Esophagus (tissue), 2 donors: ENCODE results near the gene GALP. TPM values are rescaled to one million over a fixed set of nuclear protein-coding genes. Genes with fewer than 3 reads are reported as not detected.

ENCODE experiments used
- H3K27ac ChIP-seq, 2 donors: one replicate each; pipeline ENCODE4 v1.5.1; 2013; ENCODE audit warnings: low read depth in 2 of 2, mild to moderate bottlenecking in 2 of 2, inconsistent platforms in 1 of 2, low read length in 1 of 2, moderate library complexity in 1 of 2
- H3K27me3 ChIP-seq, 2 donors: one replicate each; pipeline ENCODE4 v1.6.1; 2013; ENCODE audit warnings: low read length in 2 of 2, control low read depth in 1 of 2, mild to moderate bottlenecking in 1 of 2; ENCODE audit not compliant: insufficient read depth in 2 of 2, control insufficient read depth in 1 of 2
- H3K36me3 ChIP-seq, 2 donors: one replicate each; pipeline ENCODE4 v1.6.1; 2013; ENCODE audit warnings: low read length in 1 of 2; ENCODE audit not compliant: control insufficient read depth in 2 of 2, insufficient read depth in 2 of 2
- H3K4me1 ChIP-seq, 2 donors: one replicate each; pipeline ENCODE4 v1.6.1; 2013; ENCODE audit warnings: low read length in 1 of 2; ENCODE audit not compliant: control insufficient read depth in 2 of 2, insufficient read depth in 2 of 2
- H3K4me3 ChIP-seq, 2 donors: one replicate each; pipeline ENCODE4 v1.5.1; 2013; ENCODE audit warnings: low read length in 2 of 2, mild to moderate bottlenecking in 2 of 2, low read depth in 1 of 2, moderate library complexity in 1 of 2
- H3K9me3 ChIP-seq, 2 donors: one replicate each; pipeline ENCODE4 v1.6.1; 2013; ENCODE audit warnings: mild to moderate bottlenecking in 2 of 2, low read depth in 1 of 2, low read length in 1 of 2, moderate library complexity in 1 of 2; ENCODE audit not compliant: control insufficient read depth in 2 of 2, insufficient read depth in 1 of 2
- WGBS, 2 donors: extraction: QIAGEN DNeasy Blood & Tissue Kit; methylation state at CpG; one replicate each; pipeline ENCODE4 v1.1.7; 2013; 5-methylcytosine and 5-hydroxymethylcytosine counted together
- polyA plus RNA-seq, 2 donors: library from polyadenylated mRNA; stranded (reverse); fragments of 200-250 nt; gene quantifications; one replicate each; pipeline ENCODE4 v1.2.3, GENCODE V29; 2013
- donor health status: healthy with polysubstance abuse.
- donor health status: Bipolar disorder and iron deficiency.

Gene GALP
- polyA plus RNA-seq, 2 donors, result not detected

DNA sequence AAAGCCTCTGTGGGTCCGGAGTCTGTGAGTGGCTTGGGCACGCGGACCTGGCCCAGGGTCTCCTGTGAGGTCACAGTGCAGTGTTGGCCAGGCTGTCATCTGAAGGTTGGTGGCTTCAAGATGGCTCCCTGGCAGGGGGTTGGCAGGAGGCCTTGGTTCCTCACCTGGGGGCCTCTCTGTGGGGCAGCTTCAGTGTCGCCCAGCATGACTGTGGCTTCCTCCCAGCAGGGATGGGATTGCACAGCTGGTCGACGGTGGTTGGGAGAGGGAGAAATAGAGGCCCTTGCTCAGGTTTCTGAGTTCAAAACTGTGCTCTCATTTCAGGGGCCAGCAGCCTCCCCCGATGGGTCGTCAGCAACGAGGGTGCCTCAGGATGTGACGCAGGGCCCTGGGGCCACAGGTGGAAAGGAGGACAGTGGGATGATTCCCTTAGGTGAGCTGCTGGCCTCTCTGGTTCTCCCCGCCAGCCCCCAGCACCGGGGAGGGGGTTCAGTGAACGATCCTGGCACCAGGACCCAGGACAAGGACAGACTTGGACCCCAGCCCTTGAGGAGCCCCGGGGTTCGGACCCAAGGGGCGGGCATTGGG is 17.5 kb upstream of the GALP start:
- Histone ChIP-seq H3K9me3 (peaks cover 0 to 5% of the 10 kb centered on the region in 2 donors), H3K36me3 (peaks cover 0 to 37% of the 10 kb centered on the region in 2 donors), H3K4me3 (no peak overlapping the region), H3K27ac (no peak overlapping the region), H3K4me1 (peaks cover 0 to 4% of the 10 kb centered on the region in 2 donors), H3K27me3 (no peaks in the 10 kb centered on the region)
- 94 to 95% methylated on average over 13 to 16 of the region's 16 CpGs for WGBS, 2 donors

DNA sequence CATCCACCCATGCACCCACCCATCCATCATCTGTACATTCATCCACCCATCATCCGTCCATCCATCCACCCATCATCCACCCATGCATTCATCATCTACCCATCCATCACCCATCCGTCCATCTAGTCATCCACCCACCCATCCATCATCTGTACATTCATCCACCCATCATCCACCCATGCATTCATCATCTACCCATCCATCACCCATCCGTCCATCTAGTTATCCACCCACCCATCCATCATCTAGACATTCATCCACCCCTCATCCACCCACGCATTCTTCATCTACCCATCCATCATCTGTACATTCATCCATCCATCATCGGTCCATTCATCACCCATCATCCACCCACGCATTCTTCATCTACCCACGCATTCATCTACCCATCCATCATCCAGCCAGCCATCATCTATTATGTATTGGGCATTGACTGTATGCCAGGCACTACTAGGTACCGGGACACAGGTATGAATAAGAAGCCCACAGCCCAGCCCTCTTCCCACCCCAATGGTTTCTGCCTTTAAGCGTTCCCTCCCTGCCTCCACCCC is 16.7 kb upstream of the GALP start:
- H3K36me3 ChIP-seq, result peaks cover 0 to 37% of the 10 kb centered on the region in 2 donors
- H3K27ac ChIP-seq, result no peak overlapping the region
- H3K4me1 ChIP-seq, result peaks cover 0 to 4% of the 10 kb centered on the region in 2 donors
- H3K9me3 ChIP-seq, result peaks cover 0 to 5% of the 10 kb centered on the region in 2 donors
- no peaks in the 10 kb centered on the region for H3K27me3 ChIP-seq
- WGBS, 2 donors, result 90 to 92% methylated on average over 9 of the region's 9 CpGs
- H3K4me3 ChIP-seq, result no peak overlapping the region

GRCh38 chr19:56159622-56160271 is 16.1 kb upstream of the GALP start:
- Histone ChIP-seq H3K4me3 (no peak overlapping the region), H3K36me3 (peaks cover 0 to 36% of the 10 kb centered on the region in 2 donors), H3K4me1 (peaks cover 0 to 4% of the 10 kb centered on the region in 2 donors), H3K27ac (no peak overlapping the region), H3K27me3 (no peaks in the 10 kb centered on the region), H3K9me3 (peaks cover 0 to 5% of the 10 kb centered on the region in 2 donors)
- 97 to 98% methylated on average over 45 to 69 of the region's 69 CpGs for WGBS, 2 donors

DNA sequence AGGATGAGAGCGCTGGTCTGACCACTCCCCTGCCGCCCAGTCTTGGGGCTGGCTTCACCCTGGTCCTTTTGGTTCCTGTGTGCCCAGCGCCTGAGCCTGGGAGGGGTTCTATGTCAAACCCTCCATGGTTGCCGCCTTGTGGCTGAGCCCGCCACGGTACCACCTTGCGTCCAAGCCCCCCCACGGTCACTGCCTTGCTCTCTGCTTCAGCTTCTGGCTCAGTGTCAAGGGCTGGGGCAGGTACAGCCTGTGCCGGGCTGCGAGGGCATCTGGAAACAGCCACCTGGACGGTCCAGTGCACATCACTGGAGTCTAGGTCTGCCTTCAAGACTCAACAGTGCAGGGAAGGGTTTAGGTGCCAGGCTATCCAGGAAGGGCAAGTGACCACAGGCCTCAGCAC is 14.3 kb upstream of the GALP start:
- Histone ChIP-seq H3K4me3 (no peak overlapping the region), H3K4me1 (peaks cover 0 to 4% of the 10 kb centered on the region in 2 donors), H3K36me3 (peaks cover 0 to 26% of the 10 kb centered on the region in 2 donors), H3K9me3 (peaks cover 0 to 5% of the 10 kb centered on the region in 2 donors), H3K27ac (no peak overlapping the region), H3K27me3 (no peaks in the 10 kb centered on the region)
- WGBS, 2 donors, result 92 to 97% methylated on average over 11 of the region's 11 CpGs

DNA sequence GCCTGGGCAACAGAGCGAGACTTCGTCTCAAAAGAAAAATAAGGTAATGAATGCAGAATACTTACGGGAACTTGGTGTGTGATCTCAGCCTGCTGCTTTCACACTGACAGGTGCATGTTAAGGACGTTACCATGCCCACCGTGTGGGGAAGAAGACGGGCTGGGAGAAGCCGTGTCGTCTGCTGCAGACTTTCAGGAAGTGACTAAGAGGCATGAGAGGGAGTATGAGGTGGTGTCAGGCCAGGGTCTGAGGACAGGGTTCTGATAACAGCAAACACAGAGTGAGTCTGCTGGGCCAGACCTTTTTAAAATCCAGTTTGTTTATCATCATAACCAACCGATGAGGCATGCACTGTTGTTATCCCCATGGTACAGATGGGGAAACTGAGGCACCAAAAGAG is 13.6 kb upstream of the GALP start:
- 65 to 69% methylated on average over 9 of the region's 9 CpGs for WGBS, 2 donors
- no peaks in the 10 kb centered on the region for H3K4me1 ChIP-seq
- H3K27ac ChIP-seq, result no peak overlapping the region
- peaks cover 0 to 26% of the 10 kb centered on the region in 2 donors for H3K36me3 ChIP-seq
- no peaks in the 10 kb centered on the region for H3K27me3 ChIP-seq
- H3K4me3 ChIP-seq, result no peak overlapping the region
- peaks cover 0 to 5% of the 10 kb centered on the region in 2 donors for H3K9me3 ChIP-seq

DNA sequence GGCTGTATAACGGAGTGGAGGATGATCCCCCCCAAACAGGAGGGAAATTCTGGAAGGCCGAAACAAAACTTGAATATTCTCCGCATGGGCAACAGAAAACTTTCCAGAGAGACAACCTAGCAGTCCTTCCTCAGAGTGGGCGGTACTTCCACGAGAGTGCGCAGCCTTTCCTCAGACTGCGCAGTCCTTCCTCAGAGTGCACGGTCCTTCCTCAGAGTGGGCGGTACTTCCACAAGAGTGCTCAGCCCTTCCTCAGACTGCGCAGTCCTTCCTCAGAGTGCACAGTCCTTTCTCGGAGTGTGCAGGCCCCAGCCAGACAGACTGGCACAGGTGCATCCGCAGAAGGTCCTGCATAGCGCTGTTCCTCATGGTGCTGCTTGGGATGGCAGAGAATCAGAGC is 12.7 kb upstream of the GALP start:
- H3K4me3 ChIP-seq, result no peak overlapping the region
- WGBS, 2 donors, result 88 to 91% methylated on average over 13 of the region's 13 CpGs

GRCh38 chr19:56167064-56167578 is 8.7 kb upstream of the GALP start:
- Histone ChIP-seq H3K4me3 (no peak overlapping the region), H3K9me3 (peaks cover 0 to 2% of the 10 kb centered on the region in 2 donors), H3K27ac (no peak overlapping the region), H3K27me3 (no peaks in the 10 kb centered on the region), H3K4me1 (peaks cover 0 to 4% of the 10 kb centered on the region in 2 donors), H3K36me3 (no peaks in the 10 kb centered on the region)
- 44 to 49% methylated on average over 7 of the region's 7 CpGs for WGBS, 2 donors

More for the DNA sequence above, 12.7 kb upstream of the GALP start:
- peaks cover 0 to 5% of the 10 kb centered on the region in 2 donors for H3K9me3 ChIP-seq
- no peaks in the 10 kb centered on the region for H3K4me1 ChIP-seq
- no peaks in the 10 kb centered on the region for H3K27me3 ChIP-seq
- peaks cover 0 to 24% of the 10 kb centered on the region in 2 donors for H3K36me3 ChIP-seq
- no peak overlapping the region for H3K27ac ChIP-seq

DNA sequence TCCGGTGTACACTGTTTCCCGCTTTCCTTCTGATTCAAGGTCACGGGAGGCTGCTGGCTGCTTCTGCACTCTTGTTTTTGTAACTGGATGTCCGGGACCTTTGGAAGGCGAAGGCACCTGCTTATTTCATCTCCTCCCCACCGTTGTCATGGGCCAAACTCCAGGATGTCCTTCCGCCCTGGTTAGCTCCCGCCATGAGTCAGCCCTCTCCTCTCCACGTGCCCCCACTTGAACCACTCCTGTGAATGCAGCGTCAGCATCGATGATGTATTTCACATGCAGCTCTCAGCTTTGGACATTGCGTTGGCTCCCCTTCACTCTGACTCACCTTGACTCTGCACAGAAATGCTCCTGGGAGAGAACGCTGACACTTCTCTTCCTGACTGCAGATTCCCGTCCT is 5.5 kb upstream of the GALP start:
- 45 to 50% methylated on average over 14 of the region's 14 CpGs for WGBS, 2 donors

GRCh38 chr19:56174086-56174485 is 1.7 kb upstream of the GALP start:
- Histone ChIP-seq H3K27me3 (peaks cover 0 to 3% of the 10 kb centered on the region in 2 donors), H3K9me3 (no peaks in the 10 kb centered on the region), H3K4me3 (no peak overlapping the region), H3K27ac (no peak overlapping the region), H3K36me3 (no peaks in the 10 kb centered on the region), H3K4me1 (peaks cover 0 to 4% of the 10 kb centered on the region in 2 donors)
- 21 to 25% methylated on average over 9 of the region's 9 CpGs for WGBS, 2 donors

More for the DNA sequence above, 5.5 kb upstream of the GALP start:
- Histone ChIP-seq H3K9me3 (no peaks in the 10 kb centered on the region), H3K27me3 (peaks cover 0 to 3% of the 10 kb centered on the region in 2 donors), H3K4me3 (no peak overlapping the region), H3K36me3 (no peaks in the 10 kb centered on the region), H3K4me1 (peaks cover 0 to 4% of the 10 kb centered on the region in 2 donors), H3K27ac (no peak overlapping the region)
